HG03442 (cell line): ENCODE results near the gene TRPC4AP.

ENCODE experiments used
- ATAC-seq: cut with Tn5 transposase; IDR thresholded peaks from one replicate; pipeline ENCODE4 v1.9.1; 2021; ENCODE audit warnings: mild to moderate bottlenecking, moderate library complexity; ENCODE audit not compliant: unreplicated experiment

The TRPC4AP gene

DNA sequence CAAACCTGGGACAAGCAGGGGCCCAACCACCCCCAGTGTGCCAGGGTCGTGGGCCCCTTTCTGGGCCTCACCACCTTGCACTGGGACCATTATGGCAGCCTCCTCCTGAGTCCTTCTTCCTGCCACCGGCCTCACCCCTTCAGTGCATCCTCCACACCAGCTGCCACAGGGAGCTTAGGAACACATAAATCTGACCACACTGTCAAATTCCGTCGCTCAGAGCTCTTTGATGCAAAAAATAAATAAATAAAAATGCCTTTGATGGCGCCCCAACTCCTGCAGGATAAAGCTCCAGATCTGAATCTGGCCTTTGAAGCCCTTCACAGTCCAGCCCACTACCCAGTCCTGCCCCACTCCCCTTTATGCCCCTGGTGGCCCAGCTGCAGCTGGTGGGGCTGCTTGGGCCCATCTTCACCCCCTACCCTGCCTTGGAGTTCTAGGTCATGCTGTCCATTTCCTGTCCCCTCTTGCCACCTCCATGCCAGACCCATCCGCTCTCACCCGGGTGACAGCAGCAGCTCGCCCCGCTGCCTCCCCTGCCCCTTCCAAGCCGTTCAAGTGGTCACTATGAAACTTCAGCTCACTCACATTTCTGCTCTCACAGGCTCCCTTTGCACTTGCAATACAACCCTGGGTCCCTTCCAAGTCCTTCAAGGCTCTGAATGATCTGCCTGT is 120.9 kb downstream of the TRPC4AP start:
- ATAC-seq = no peak

DNA sequence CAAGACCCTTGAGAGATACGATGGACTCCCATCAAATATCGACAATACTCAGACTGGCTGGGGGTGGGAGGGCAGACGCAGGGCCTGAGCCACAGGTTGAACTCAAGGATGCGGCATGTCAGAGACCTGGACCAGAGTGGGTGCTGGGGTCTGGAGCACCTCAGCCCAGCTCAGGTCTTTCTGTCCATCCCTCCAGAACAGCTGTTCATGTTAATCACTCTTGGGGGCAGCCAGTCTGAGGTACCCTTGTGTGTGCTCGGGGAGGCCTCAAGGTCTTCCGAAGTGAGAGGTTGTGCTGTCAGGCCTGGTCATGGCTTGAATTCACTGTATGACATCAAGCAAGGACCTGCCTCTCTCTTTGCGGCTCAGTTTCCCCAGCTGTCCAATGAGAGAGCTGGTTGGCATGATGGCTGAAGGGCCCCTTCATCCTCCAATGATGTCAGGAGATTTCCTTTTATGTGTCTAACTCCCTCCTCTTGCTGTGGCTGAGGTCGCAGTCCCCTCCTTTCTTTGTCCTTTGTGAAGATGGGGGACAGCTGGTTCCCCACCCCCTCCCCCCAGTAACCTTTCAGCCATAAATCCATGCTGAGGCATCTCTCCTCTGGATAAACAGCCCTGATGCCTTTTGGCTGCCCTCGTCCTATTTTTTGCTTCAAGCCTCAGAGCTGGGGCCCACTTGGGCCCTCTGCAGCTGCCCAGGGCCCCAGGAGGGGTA is 121.6 kb downstream of the TRPC4AP start:
- ATAC-seq = no peak

DNA sequence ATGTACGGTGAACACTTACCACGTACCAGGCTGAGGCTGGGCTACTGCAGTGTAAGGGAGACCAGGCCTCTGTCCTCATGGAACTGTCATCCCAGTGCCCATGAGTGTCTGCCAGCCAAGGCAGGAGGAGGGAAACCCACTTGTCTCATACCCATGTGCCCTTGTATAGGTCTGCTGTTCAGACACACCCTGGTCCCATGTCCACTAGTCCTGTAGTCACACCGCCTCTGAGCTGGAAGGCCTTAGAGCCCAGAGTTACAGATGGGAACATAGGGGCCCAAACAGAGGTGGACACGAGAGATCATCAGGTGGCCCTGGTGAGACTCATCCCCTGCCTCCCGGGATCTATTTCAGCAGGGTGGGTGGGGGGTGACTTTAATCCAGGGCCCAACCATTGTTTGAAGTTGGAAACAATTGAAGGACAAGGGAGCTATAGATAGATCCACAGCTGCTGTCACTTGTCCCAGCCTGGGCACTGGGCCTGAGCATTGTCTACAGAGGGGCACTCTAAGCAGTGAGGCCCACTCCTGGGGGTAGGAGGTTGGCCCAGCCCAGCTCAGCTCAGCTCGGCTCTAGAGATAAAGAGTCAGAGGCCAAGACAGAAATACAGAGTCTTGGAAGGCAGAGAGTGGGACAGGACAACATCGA is 122.3 kb downstream of the TRPC4AP start:
- no peak for ATAC-seq

DNA sequence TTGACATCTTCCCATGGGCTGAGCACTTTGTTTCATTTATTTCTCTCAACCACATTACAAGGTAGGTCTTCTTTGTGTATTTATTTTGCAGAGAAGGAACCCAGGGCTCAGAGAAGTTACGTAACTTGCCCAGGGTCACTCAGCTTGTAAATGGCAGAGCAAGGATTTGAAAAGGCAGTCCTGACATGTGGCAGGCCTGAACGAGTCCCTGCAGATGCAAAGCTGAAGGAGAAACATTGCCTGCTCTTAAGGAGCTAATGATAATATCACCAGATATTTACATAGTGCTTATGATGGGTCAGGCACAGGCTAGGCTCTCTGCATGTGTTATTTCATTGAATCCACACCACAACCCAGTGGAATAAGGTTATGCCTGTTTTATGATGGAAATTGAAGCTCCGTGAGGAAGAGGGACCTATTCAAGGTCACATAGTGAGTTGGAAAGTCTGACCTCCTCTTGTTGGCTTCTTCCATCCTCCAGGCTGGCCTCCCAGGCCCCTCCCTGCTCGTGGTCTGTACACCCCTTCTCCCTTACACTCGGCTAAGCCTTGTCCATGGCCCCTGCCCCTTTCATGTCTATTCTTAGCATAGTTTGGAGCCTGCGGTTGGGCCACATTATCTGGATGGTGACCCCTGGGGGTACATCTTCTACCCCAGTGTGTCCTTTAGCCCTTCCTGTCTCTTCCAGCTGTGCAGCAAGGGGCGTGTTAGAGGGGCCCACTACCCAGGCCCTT is 124.4 kb downstream of the TRPC4AP start:
- no peak for ATAC-seq

DNA sequence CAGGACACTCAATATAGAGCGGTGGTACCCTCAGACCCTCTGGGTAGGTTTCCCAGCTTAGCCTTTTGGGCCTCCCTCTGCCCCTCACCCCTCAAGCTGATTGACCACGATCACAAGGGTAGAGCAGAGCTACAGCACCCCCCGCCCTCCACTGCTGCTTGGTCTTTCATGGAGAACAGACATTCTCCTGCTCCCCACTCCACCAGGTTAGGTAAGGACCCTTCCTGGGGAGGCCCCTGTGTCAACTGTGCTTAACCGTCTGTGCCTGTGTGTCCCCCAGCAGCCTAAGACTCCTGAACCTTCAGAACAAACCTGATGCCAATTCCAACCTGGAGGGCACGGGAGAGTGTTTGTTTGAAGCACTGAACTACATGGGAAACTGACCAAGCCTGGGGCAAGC is 125.2 kb downstream of the TRPC4AP start:
- ATAC-seq = no peak

DNA sequence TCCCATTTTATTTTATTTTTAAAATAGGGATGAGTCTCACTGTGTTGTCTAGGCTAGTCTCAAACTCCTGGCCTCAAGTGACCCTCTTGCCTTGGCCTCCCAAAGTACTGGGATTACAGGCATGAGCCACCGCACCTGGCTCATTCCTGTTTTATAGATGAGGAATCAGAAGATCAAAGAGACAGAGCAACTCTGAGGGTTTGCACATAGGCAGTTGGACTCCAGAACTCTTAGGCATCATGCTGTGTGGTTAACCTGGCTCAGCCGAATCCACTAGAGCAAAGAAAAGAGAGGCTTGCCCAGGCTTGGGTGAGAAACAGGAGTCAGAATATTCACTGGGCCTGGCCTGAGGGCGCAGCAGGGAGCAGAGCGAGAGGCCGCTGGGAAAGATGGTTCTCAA is 127.6 kb downstream of the TRPC4AP start:
- no peak for ATAC-seq

DNA sequence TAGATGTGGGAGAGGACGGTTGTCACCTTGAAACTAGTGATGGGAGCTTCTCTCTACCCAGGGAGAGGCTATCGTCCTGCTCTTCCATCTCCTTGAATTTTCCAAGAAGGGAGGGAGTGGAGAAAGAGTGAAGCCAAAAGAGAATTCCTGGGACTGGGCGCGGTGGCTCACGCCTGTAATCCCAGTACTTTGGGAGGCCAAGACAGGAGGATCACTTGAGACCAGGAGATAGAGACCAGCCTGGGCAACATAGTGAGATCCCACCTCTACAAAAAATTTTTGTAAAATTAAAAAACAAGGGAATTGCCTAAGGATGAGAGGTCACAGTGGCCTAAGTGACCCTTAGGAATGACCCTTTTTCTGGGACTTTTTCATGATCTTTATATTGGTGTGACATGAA is 128.1 kb downstream of the TRPC4AP start:
- ATAC-seq = no peak

DNA sequence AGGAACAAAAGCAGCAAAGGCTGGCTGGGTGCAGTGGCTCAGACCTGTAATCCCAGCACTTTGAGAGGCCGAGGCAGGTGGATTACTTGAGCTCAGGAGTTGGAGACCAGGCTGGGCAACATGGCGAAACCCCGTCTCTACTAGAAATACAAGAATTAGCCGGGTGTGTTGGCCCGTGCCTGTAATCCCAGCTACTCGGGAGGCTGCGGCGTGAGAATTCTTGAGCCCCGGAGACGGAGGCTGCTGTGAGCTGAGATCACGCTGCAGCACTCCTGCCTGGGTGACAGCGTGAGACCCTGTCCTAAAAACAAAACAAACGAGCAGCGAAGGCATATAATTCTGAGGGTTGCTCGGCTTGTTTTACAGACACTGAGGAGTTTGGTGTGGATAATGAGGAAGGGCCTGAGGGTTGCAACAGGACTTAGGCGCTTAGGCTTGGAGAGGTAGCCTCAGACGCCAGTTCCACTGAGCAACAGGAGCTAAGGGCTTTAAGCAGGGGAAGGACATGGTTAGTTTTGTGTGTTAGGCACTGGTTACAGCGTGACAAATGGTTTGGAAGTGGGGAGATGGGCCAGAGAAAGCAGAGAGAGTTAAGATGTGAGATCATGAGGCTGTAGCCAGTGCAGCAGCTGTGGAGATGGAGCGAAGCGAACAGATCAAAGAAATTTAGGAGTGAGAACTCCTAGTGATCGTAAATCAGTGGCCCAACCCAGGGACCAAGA is 135.7 kb downstream of the TRPC4AP start:
- ATAC-seq = no peak

DNA sequence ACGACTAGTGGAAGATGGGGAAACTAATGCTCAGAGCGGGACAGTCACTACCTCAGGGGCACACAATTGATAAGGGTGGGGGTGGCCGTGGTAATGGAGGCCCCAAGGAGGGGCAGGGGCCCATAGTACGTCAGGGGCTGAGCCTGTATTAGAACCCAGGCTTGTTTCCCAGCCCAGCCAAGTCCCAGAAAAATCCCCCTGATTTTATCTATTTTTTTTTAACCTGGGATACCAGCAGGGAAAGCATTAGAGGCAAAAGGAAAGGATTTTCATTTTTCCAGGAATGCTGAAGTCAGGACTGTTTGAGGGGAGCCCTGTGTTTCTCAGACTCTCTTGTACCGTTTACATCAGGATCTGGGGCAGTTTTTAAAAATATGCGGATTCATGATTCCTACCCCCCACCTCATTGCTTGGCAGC is 136.6 kb downstream of the TRPC4AP start:
- ATAC-seq = no peak

DNA sequence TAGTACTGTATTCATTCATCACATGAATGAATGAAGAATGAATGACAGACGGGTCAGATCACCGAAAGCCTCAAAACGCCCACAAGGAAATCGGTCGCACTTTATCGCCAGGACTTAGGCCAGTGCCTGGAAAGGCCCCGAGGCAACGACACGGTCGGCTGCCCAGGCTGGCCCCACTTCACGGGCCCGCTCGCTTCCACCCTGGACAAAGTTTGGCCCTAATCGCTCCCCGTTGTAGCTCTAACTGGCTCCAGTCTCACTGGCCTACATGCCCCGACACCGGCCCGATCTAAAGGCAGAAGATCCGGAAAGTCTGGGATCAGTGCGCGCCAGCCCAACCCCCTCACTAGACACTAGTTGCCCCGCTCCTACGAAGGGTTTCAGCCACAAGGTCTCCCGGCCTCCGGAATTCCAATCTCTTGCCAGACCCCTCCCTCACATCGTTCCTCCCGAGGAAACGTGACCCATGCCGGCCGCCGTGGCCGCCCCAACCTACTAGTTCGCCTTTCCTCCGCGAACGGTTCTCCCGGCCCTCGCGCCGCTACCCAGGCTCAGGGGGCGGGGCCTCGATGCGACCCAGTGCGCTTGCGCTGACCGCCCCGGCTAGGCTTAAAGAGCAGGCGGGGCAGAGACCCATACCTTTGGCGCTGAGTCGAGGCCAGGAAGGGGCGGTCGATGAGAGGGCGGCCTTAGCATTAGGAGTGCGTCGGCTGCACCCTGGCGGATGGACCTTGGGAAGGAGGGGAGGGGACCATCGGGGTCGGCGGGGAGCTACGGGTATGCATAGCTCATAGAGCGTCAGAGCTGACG is 137.2 kb downstream of the TRPC4AP start, which contains the start of the genes GSS and MYH7B:
GSS (minus strand) TSS at position 576 of the 810 bp plus-strand sequence. CDS start 3,954 bp downstream, outside the sequence.
MYH7B (plus strand) TSS at position 638 of the 810 bp plus-strand sequence. CDS start 22,138 bp downstream, outside the sequence.
- peak; percentile 80 for ATAC-seq

DNA sequence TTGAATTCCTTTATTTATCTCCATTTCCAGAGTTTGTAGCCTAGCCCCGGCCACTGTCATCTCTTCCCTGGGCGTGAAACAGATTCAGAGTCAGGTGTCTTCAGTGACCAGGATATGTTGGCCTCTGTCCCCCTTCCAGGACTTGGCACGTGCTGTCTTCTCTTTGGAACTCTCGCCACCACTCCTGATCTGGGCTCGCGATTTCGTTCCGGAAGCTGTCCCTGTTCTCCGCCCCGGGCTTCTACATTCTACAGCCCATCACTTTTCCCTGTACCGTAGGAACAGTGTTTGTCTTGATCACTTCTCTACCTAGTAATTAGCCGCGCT is 137.7 kb downstream of the TRPC4AP start:
- ATAC-seq = no peak

DNA sequence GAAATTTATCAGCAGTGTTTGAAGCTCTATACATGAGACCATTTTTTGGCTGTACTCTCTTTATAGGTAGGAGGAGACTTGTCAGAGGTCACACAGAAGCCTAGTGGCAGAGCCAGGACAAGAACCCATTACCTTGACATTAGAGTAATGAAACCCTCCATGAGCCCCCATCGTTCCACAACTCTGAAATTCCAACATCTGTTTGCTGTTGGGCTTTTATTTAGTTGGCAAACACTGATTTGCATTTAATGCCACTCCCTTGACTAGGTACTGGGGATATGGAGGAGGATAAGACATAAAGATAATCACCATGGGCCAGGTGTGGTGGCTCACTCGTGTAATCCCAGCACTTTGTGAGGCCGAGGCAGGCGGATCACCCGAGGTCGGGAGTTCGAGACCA is 138.6 kb downstream of the TRPC4AP start:
- no peak for ATAC-seq

DNA sequence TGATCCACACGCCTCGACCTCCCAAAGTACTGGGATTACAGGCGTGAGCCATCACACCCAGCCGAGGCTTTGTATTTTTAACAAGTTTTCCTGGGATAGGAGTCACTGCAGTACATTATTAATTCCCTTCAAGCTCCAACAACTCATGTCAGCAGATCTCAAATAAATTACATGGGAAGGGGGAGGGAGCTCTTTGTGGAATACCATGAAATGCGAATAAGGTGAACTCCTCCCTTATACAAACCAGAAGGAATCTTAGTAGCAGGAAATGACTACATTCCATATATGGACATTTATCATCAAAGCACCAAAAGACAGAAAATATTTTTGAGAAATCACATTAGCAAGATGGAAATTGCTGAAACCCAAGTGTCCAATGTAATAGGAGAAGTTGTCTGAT is 139.9 kb downstream of the TRPC4AP start:
- no peak for ATAC-seq
